22Rv1 (cell line): Measurements from ENCODE around the gene BAD.

Source experiments
- H3K27ac ChIP-seq: fragments of 450-650 bp; 2 replicates; pipeline ENCODE4 v1.5.1; 2017
- CTCF ChIP-seq: fragments of 450-650 bp; IDR thresholded peaks from 2 replicates; pipeline ENCODE4 v1.5.1; 2017; ENCODE audit warnings: mild to moderate bottlenecking
- ZFX ChIP-seq: fragments of 450-650 bp; IDR thresholded peaks from 2 replicates; pipeline ENCODE4 v1.6.1; 2017; ENCODE audit warnings: antibody characterized with exemption, borderline replicate concordance

The BAD gene

GRCh38 chr11:64231546-64231945 lies 52.9 kb downstream of the BAD start:
- H3K27ac ChIP-seq: no peak overlapping the region
- no peak for TF ChIP-seq ZFX
- TF ChIP-seq CTCF: no peak

GRCh38 chr11:64230985-64231365 lies 53.5 kb downstream of the BAD start:
- TF ChIP-seq CTCF (no peak), ZFX (no peak)
- peak overlapping the region; percentile 73 for H3K27ac ChIP-seq

- TF ChIP-seq CTCF: no peak
- TF ChIP-seq ZFX: no peak
- H3K27ac ChIP-seq: peak within 1 kb of the TSS; percentile 73
Observed at GRCh38 chr11:64230171-64230984, 54.1 kb downstream of the BAD start, which contains the start of gene DNAJC4. Gene DNAJC4, plus strand, starts transcription at chr11:64230548. Its CDS starts 307 bp downstream, at chr11:64230855.

GRCh38 chr11:64229744-64230170 lies 54.7 kb downstream of the BAD start:
- TF ChIP-seq CTCF: no peak
- no peak for TF ChIP-seq ZFX
- H3K27ac ChIP-seq: peak overlapping the region; percentile 73

- TF ChIP-seq ZFX (no peak), CTCF (no peak)
- peak overlapping the region; percentile 73 for H3K27ac ChIP-seq
Observed at GRCh38 chr11:64229090-64229743, 55.2 kb downstream of the BAD start.

GRCh38 chr11:64227405-64227956 lies 57.0 kb downstream of the BAD start:
- TF ChIP-seq ZFX (no peak), CTCF (no peak)
- peak overlapping the region; percentile 95 for H3K27ac ChIP-seq

- peak overlapping the region; percentile 95 for H3K27ac ChIP-seq
- TF ChIP-seq ZFX (no peak), CTCF (no peak)
Observed at GRCh38 chr11:64226507-64227051, 57.9 kb downstream of the BAD start.
